IMR-90 (cell line): Measurements from ENCODE around the gene CHN2. TPM values are rescaled to one million over a fixed set of nuclear protein-coding genes. Genes with fewer than 3 reads are reported as not detected.

Experiments used
- ATAC-seq: fragments of 200-7000 bp; cut with Tn5 transposase; 2 replicates; pipeline ENCODE4 v1.9.1; 2020; ENCODE audit warnings: low read depth, mild to moderate bottlenecking, moderate library complexity
- BruUV-seq: library from RNA; stranded (reverse); fragments of 400-500 nt; replicated peaks from 2 replicates; lab custom pipeline; 2021; lab: Mats Ljungman, UMichigan
- CTCF ChIA-PET: fragments of 300-600 bp; formaldehyde crosslinking; extraction: SDS; loops from one replicate; lab custom pipeline; 2021; ENCODE audit warnings: antibody characterized with exemption; lab: Yijun Ruan, JAX
- POLR2A ChIA-PET: fragments of 300-600 bp; sonication (Branson Sonifier 250); formaldehyde crosslinking; loops from one replicate; lab custom pipeline; 2022; ENCODE audit warnings: antibody characterized with exemption; ENCODE audit not compliant: unreplicated experiment; lab: Charles Lee
- DNase-seq: peaks from one replicate; pipeline ENCODE4 v3.0.0; 2013
- H2AFZ ChIP-seq: replicated peaks from 2 replicates; pipeline ENCODE3; 2013; ENCODE audit warnings: low read length, mild to moderate bottlenecking; ENCODE audit not compliant: poor library complexity
- H2AK5ac ChIP-seq: 2 replicates; pipeline ENCODE4 v1.6.1; 2013; ENCODE audit warnings: low read depth, low read length, inconsistent platforms
- H2AK9ac ChIP-seq: replicated peaks from 2 replicates; pipeline ENCODE3; 2013; ENCODE audit warnings: mild to moderate bottlenecking, low read depth, low read length, moderate library complexity; ENCODE audit not compliant: poor library complexity
- H2BK120ac ChIP-seq: 2 replicates; pipeline ENCODE4 v1.6.1; 2013; ENCODE audit warnings: low read depth, low read length, inconsistent platforms
- H2BK15ac ChIP-seq: 3 replicates; pipeline ENCODE4 v1.6.1; 2013; ENCODE audit warnings: low read depth, low read length, inconsistent platforms
- H2BK20ac ChIP-seq: 2 replicates; pipeline ENCODE4 v1.6.1; 2013; ENCODE audit warnings: low read depth, mild to moderate bottlenecking, inconsistent platforms, low read length, moderate library complexity
- H2BK5ac ChIP-seq: 2 replicates; pipeline ENCODE4 v1.6.1; 2013; ENCODE audit warnings: mild to moderate bottlenecking, low read depth, low read length, inconsistent platforms; ENCODE audit not compliant: poor library complexity, severe bottlenecking
- H3K14ac ChIP-seq: replicated peaks from 2 replicates; pipeline ENCODE4 v1.6.1; 2013; ENCODE audit warnings: low read depth, low read length, inconsistent platforms
- H3K18ac ChIP-seq: 2 replicates; pipeline ENCODE4 v1.6.1; 2013; ENCODE audit warnings: low read depth, low read length, control low read depth
- H3K23ac ChIP-seq: 2 replicates; pipeline ENCODE4 v1.6.1; 2013; ENCODE audit warnings: low read depth, low read length, inconsistent platforms
- H3K27ac ChIP-seq: 2 replicates; pipeline ENCODE4 v1.5.1; 2013; ENCODE audit warnings: mild to moderate bottlenecking, control low read depth, low read length; ENCODE audit not compliant: insufficient read depth
- H3K27me3 ChIP-seq: 2 replicates; pipeline ENCODE4 v1.6.1; 2013; ENCODE audit warnings: low read length; ENCODE audit not compliant: control insufficient read depth, insufficient read depth
- H3K36me3 ChIP-seq: 2 replicates; pipeline ENCODE4 v1.6.1; 2013; ENCODE audit warnings: low read length, mixed read lengths; ENCODE audit not compliant: control insufficient read depth, insufficient read depth
- H3K4ac ChIP-seq: 2 replicates; pipeline ENCODE4 v1.6.1; 2013; ENCODE audit warnings: low read depth, low read length, inconsistent platforms
- H3K4me1 ChIP-seq: 2 replicates; pipeline ENCODE4 v1.6.1; 2013; ENCODE audit warnings: low read length, mixed read lengths; ENCODE audit not compliant: control insufficient read depth, insufficient read depth
- H3K4me2 ChIP-seq: 2 replicates; pipeline ENCODE4 v1.6.1; 2013; ENCODE audit warnings: low read depth, mild to moderate bottlenecking, control low read depth, low read length, moderate library complexity
- H3K4me3 ChIP-seq: 2 replicates; pipeline ENCODE4 v1.5.1; 2013; ENCODE audit warnings: low read depth, mild to moderate bottlenecking, control low read depth, low read length, moderate library complexity; ENCODE audit not compliant: insufficient read depth
- H3K56ac ChIP-seq: 2 replicates; pipeline ENCODE4 v1.6.1; 2013; ENCODE audit warnings: low read length, inconsistent platforms; ENCODE audit not compliant: insufficient read depth; ENCODE audit errors: extremely low read depth
- H3K79me1 ChIP-seq, 2 experiments: 2 replicates each; pipeline ENCODE4 v1.6.1; 2013; ENCODE audit warnings: low read length in 2 of 2, inconsistent platforms in 1 of 2, low read depth in 1 of 2
- H3K9ac ChIP-seq: 2 replicates; pipeline ENCODE4 v1.6.1; 2013; ENCODE audit warnings: low read depth, low read length, control low read depth
- H3K9me1 ChIP-seq: 2 replicates; pipeline ENCODE4 v1.6.1; 2013; ENCODE audit warnings: low read length, inconsistent platforms; ENCODE audit not compliant: insufficient read depth
- H3K9me3 ChIP-seq: 2 replicates; pipeline ENCODE4 v1.6.1; 2013; ENCODE audit warnings: low read length; ENCODE audit not compliant: control insufficient read depth, insufficient read depth
- H4K20me1 ChIP-seq: 2 replicates; pipeline ENCODE4 v1.6.1; 2013; ENCODE audit warnings: low read length, inconsistent platforms; ENCODE audit not compliant: insufficient read depth
- H4K5ac ChIP-seq: 2 replicates; pipeline ENCODE4 v1.6.1; 2013; ENCODE audit warnings: mild to moderate bottlenecking, low read depth, low read length, control low read depth
- H4K8ac ChIP-seq, 2 experiments: 2 replicates each; pipeline ENCODE4 v1.6.1; 2013; ENCODE audit warnings: low read depth in 2 of 2, low read length in 2 of 2, control low read depth in 1 of 2, inconsistent platforms in 1 of 2
- H4K91ac ChIP-seq: 2 replicates; pipeline ENCODE4 v1.6.1; 2013; ENCODE audit warnings: low read depth, low read length, inconsistent platforms; ENCODE audit not compliant: insufficient read depth
- BHLHE40 ChIP-seq: fragments of 150-350 bp; IDR thresholded peaks from 2 replicates; pipeline ENCODE4 v1.6.1; 2016; ENCODE audit warnings: mild to moderate bottlenecking, low read depth, low read length
- CEBPB ChIP-seq: IDR thresholded peaks from 2 replicates; pipeline ENCODE4 v1.6.1; 2012; ENCODE audit warnings: low read depth, low read length, improper control_type of control experiment
- CHD1 ChIP-seq: IDR thresholded peaks from 2 replicates; pipeline ENCODE4 v1.6.1; 2012; ENCODE audit warnings: low read depth, low read length, improper control_type of control experiment
- FOS ChIP-seq: fragments of 150-350 bp; IDR thresholded peaks from 2 replicates; pipeline ENCODE4 v1.6.1; 2016; ENCODE audit warnings: low read depth, low read length
- MAFK ChIP-seq: IDR thresholded peaks from 2 replicates; pipeline ENCODE4 v1.6.1; 2012; ENCODE audit warnings: low read depth, low read length, improper control_type of control experiment
- MAZ ChIP-seq: IDR thresholded peaks from 2 replicates; pipeline ENCODE4 v1.6.1; 2012; ENCODE audit warnings: low read depth, mild to moderate bottlenecking, low read length, improper control_type of control experiment, moderate library complexity, borderline replicate concordance
- MXI1 ChIP-seq: IDR thresholded peaks from 2 replicates; pipeline ENCODE4 v1.6.1; 2012; ENCODE audit warnings: low read depth, mild to moderate bottlenecking, low read length, moderate library complexity, borderline replicate concordance
- NFE2L2 ChIP-seq: fragments of 150-350 bp; IDR thresholded peaks from 2 replicates; pipeline ENCODE4 v1.6.1; 2016; ENCODE audit warnings: low read depth, mild to moderate bottlenecking, low read length
- POLR2A ChIP-seq: IDR thresholded peaks from 2 replicates; pipeline ENCODE4 v1.6.1; 2012; ENCODE audit warnings: mild to moderate bottlenecking, low read depth, low read length
- RAD21 ChIP-seq: IDR thresholded peaks from 2 replicates; pipeline ENCODE4 v1.6.1; 2012; ENCODE audit warnings: low read length, improper control_type of control experiment
- RCOR1 ChIP-seq: IDR thresholded peaks from 2 replicates; pipeline ENCODE4 v1.6.1; 2012; ENCODE audit warnings: mild to moderate bottlenecking, low read length, improper control_type of control experiment; ENCODE audit not compliant: insufficient replicate concordance
- RFX5 ChIP-seq: IDR thresholded peaks from 2 replicates; pipeline ENCODE4 v1.8.0; 2012; ENCODE audit warnings: low read depth, mild to moderate bottlenecking, low read length, moderate library complexity
- SMC3 ChIP-seq: fragments of 150-350 bp; IDR thresholded peaks from 2 replicates; pipeline ENCODE4 v1.6.1; 2016; ENCODE audit warnings: low read depth, mild to moderate bottlenecking, antibody characterized with exemption, low read length, moderate library complexity
- WGBS, 2 experiments: methylation state at CpG; one replicate each; pipeline versions ENCODE4 v1.1.5 to v1.1.7; 2013; ENCODE audit warnings: missing lambda C conversion rate in 2 of 2; ENCODE audit not compliant: insufficient read length in 1 of 2; ENCODE audit errors: extremely low coverage in 2 of 2; 5-methylcytosine and 5-hydroxymethylcytosine counted together
- dilution Hi-C: fragments of 300-500 bp; cut with HindIII; formaldehyde crosslinking; loops from one replicate; pipeline ENCODE4 v1.14.3; 2018; ENCODE audit warnings: low sequenced_read_pairs; ENCODE audit not compliant: unreplicated experiment
- in situ Hi-C: fragments of 300-500 bp; cut with MboI; formaldehyde crosslinking; loops from 3 replicates; pipeline ENCODE4 v1.14.3; 2019; ENCODE audit warnings: low sequenced_read_pairs, inconsistent platforms, mixed read lengths
- intact Hi-C: fragments of 100-400 bp; cut with micrococcal nuclease; formaldehyde crosslinking; loops from 2 replicates; pipeline ENCODE4 v1.10.0; 2022
- polyA plus RNA-seq, 3 experiments: library from polyadenylated mRNA; depleted of rRNA; stranded (reverse); fragments of >200 nt; gene quantifications; 2 replicates each; pipeline ENCODE4 v1.2.3, GENCODE V29; 2012; ENCODE audit warnings: low replicate concordance in 1 of 3
- total RNA-seq: library from RNA; depleted of rRNA; stranded (reverse); fragments of >200 nt; gene quantifications from 2 replicates; pipeline ENCODE4 v1.2.3, GENCODE V29; 2012
- TF ChIP-seq, protein P1 (sequence below): fragments of 150-350 bp; IDR thresholded peaks from 2 replicates; pipeline ENCODE4 v1.6.1; 2017; ENCODE audit warnings: mild to moderate bottlenecking, antibody characterized with exemption, low read length, low read depth
- TF ChIP-seq, protein P2 (sequence below): fragments of 150-350 bp; IDR thresholded peaks from 2 replicates; pipeline ENCODE4 v1.6.1; 2016; ENCODE audit warnings: low read depth, mild to moderate bottlenecking, low read length, moderate library complexity, borderline replicate concordance
- TF ChIP-seq, protein P3 (sequence below): conservative IDR thresholded peaks from 2 replicates; pipeline ENCODE4 v1.5.1; 2012; ENCODE audit warnings: mild to moderate bottlenecking, low read depth, low read length, improper control_type of control experiment

CHN2 gene
- total and polyA plus RNA-seq, 2 of the 4 experiments (the other 2 are of a cell fraction): not detected

DNA sequence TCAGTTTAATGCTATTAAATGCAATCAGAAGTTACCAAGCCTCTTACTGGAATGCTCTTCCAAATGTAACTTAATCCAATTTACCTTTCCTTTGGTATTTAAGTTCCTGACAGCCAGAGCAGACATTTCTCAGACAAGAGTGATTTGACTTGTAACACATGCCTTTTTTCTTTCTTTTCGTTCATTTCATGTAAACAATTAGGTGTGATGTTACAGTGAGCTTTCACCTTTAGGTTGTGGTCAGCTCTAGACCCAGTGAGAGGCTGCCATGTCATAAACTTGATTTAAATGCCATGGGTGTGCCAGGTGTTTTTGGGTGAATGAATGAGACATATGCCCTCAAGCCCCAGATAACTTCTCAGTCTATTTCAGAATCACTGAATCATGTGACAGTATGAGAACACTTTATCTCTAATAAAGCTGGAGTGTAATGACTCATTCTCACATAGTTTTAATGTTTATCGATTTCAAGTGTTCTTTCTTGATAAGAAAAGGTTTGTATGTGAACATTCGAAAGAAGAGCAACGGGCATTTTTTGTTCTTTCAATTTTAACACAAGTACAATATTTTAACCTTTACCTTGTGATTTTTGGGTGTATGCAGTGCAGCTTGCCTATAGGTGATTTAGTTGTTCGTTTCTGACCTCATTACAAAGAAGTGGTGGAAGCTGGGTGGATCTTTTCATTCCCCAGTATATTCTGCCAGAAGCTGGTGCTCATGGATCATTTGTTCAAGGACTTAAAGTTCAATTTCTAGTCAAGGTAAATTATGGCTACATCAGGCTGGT lies 61.5 kb downstream of the CHN2 start:
- H2AK5ac ChIP-seq: no peak overlapping the region

More for the DNA sequence above, 61.5 kb downstream of the CHN2 start:
- Histone ChIP-seq H2BK20ac (no peak overlapping the region), H3K27me3 (no peaks in the 10 kb centered on the region), H3K4me2 (no peak overlapping the region), H3K9me1 (no peaks in the 10 kb centered on the region), H2AK9ac (no peak overlapping the region), H2BK15ac (no peak overlapping the region), H2AFZ (no peak overlapping the region), H3K27ac (no peak overlapping the region), H4K91ac (no peak overlapping the region), H4K5ac (no peak overlapping the region), H3K9ac (no peak overlapping the region), H3K14ac (no peak overlapping the region), H4K8ac (no peak overlapping the region), H3K79me1 (no peaks in the 10 kb centered on the region), H3K36me3 (no peaks in the 10 kb centered on the region), H3K18ac (no peak overlapping the region), H3K4me3 (no peak overlapping the region), H3K23ac (no peak overlapping the region), H2BK120ac (no peak overlapping the region), H2BK5ac (no peak overlapping the region), H3K56ac (no peak overlapping the region), H3K4ac (no peak overlapping the region), H3K4me1 (no peaks in the 10 kb centered on the region), H4K20me1 (no peaks in the 10 kb centered on the region), H3K9me3 (no peaks in the 10 kb centered on the region)
- WGBS, 2 experiments: no CpG with 5 or more reads among the region's 5 CpGs
- DNase-seq (no peak), ATAC-seq (no peak)
- POLR2A ChIA-PET: no interaction called here
- in situ Hi-C loops: no loop called here
- intact Hi-C loops: no loop called here
- TF ChIP-seq, protein P1, sequence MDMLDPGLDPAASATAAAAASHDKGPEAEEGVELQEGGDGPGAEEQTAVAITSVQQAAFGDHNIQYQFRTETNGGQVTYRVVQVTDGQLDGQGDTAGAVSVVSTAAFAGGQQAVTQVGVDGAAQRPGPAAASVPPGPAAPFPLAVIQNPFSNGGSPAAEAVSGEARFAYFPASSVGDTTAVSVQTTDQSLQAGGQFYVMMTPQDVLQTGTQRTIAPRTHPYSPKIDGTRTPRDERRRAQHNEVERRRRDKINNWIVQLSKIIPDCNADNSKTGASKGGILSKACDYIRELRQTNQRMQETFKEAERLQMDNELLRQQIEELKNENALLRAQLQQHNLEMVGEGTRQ: no peak
- TF ChIP-seq, protein P2, sequence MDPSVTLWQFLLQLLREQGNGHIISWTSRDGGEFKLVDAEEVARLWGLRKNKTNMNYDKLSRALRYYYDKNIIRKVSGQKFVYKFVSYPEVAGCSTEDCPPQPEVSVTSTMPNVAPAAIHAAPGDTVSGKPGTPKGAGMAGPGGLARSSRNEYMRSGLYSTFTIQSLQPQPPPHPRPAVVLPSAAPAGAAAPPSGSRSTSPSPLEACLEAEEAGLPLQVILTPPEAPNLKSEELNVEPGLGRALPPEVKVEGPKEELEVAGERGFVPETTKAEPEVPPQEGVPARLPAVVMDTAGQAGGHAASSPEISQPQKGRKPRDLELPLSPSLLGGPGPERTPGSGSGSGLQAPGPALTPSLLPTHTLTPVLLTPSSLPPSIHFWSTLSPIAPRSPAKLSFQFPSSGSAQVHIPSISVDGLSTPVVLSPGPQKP: no peak
- no peak for TF ChIP-seq FOS
- TF ChIP-seq SMC3: no peak
- TF ChIP-seq CHD1: no peak
- TF ChIP-seq RFX5: no peak
- TF ChIP-seq RAD21: no peak
- TF ChIP-seq MXI1: no peak
- no peak for TF ChIP-seq NFE2L2
- TF ChIP-seq CEBPB: no peak
- TF ChIP-seq BHLHE40: no peak
- TF ChIP-seq RCOR1: no peak
- TF ChIP-seq, protein P3, sequence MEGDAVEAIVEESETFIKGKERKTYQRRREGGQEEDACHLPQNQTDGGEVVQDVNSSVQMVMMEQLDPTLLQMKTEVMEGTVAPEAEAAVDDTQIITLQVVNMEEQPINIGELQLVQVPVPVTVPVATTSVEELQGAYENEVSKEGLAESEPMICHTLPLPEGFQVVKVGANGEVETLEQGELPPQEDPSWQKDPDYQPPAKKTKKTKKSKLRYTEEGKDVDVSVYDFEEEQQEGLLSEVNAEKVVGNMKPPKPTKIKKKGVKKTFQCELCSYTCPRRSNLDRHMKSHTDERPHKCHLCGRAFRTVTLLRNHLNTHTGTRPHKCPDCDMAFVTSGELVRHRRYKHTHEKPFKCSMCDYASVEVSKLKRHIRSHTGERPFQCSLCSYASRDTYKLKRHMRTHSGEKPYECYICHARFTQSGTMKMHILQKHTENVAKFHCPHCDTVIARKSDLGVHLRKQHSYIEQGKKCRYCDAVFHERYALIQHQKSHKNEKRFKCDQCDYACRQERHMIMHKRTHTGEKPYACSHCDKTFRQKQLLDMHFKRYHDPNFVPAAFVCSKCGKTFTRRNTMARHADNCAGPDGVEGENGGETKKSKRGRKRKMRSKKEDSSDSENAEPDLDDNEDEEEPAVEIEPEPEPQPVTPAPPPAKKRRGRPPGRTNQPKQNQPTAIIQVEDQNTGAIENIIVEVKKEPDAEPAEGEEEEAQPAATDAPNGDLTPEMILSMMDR: no peak
- TF ChIP-seq POLR2A: no peak
- no peak for TF ChIP-seq MAFK
- no peak for TF ChIP-seq MAZ
- CTCF ChIA-PET: no interaction called here
- dilution Hi-C loops: no loop called here
- BruUV-seq: no TSS peak
